ENCODE data around the gene RNASE7.
"Not testable (repeated sequence)": the region's sequence is repeated elsewhere in the genome, so short reads cannot be mapped to it uniquely, and the experiment has no call there.

Gene RNASE7

GRCh38 chr14:20999591-20999990 lies 42.6 kb upstream of the RNASE7 start:
- no peak for DNase-seq (ENCODE audit: low read depth)
- H3K4me3 ChIP-seq (ENCODE audit: low read depth, low read length), result no peak overlapping the region
- no peak for TF ChIP-seq CTCF (IDR thresholded peaks at IDR 0.05; ENCODE audit: control insufficient read depth, extremely low read depth, insufficient read depth)

GRCh38 chr14:21001218-21001617 lies 40.9 kb upstream of the RNASE7 start:
- no peak overlapping the region for H3K4me3 ChIP-seq (ENCODE audit: low read depth, low read length)
- DNase-seq (ENCODE audit: low read depth), result no peak
- TF ChIP-seq CTCF (IDR thresholded peaks at IDR 0.05; ENCODE audit: control insufficient read depth, extremely low read depth, insufficient read depth), result no peak

GRCh38 chr14:21003788-21004346 lies 38.3 kb upstream of the RNASE7 start:
- no peak for TF ChIP-seq CTCF (IDR thresholded peaks at IDR 0.05; ENCODE audit: control insufficient read depth, extremely low read depth, insufficient read depth)
- no peak overlapping the region for H3K4me3 ChIP-seq (ENCODE audit: low read depth, low read length)
- no peak for DNase-seq (ENCODE audit: low read depth)

GRCh38 chr14:21009721-21010120 lies 32.4 kb upstream of the RNASE7 start:
- not testable (repeated sequence) for DNase-seq (ENCODE audit: low read depth); H3K4me3 ChIP-seq (ENCODE audit: low read depth, low read length)

- no peak for DNase-seq (ENCODE audit: low read depth)
- no peak overlapping the region for H3K4me3 ChIP-seq (ENCODE audit: low read depth, low read length)
- TF ChIP-seq CTCF (IDR thresholded peaks at IDR 0.05; ENCODE audit: control insufficient read depth, extremely low read depth, insufficient read depth), result no peak
Measured at GRCh38 chr14:21011136-21011535, 31.0 kb upstream of the RNASE7 start.

GRCh38 chr14:21014761-21015190 lies 27.4 kb upstream of the RNASE7 start:
- DNase-seq (ENCODE audit: low read depth), result peak; percentile 62
- peak; percentile 89 for TF ChIP-seq CTCF (IDR thresholded peaks at IDR 0.05; ENCODE audit: control insufficient read depth, extremely low read depth, insufficient read depth)
- H3K4me3 ChIP-seq (ENCODE audit: low read depth, low read length), result no peak overlapping the region

GRCh38 chr14:21015312-21015711 lies 26.9 kb upstream of the RNASE7 start:
- H3K4me3 ChIP-seq (ENCODE audit: low read depth, low read length), result no peak overlapping the region
- no peak for TF ChIP-seq CTCF (IDR thresholded peaks at IDR 0.05; ENCODE audit: control insufficient read depth, extremely low read depth, insufficient read depth)
- no peak for DNase-seq (ENCODE audit: low read depth)

All from LNCaP clone FGC (cell line).